Effector memory CD8-positive, alpha-beta T cell (primary cell): ENCODE data around the gene EXO1.
"Not testable (repeated sequence)": the region's sequence is repeated elsewhere in the genome, so short reads cannot be mapped to it uniquely, and the experiment has no call there.

Experiments
- ATAC-seq: fragments of 150-1000 bp; cut with Tn5 transposase; replicated peaks from 2 replicates; pipeline ENCODE4 v1.10.0; 2021; ENCODE audit warnings: mild to moderate bottlenecking, moderate library complexity
- DNase-seq, 3 experiments: peaks; one replicate each; pipeline ENCODE4 v3.0.0; 2021
- H3K27ac Mint-ChIP-seq, 2 donors: one replicate each; pipeline ENCODE4 v1.8.0; 2022; ENCODE audit warnings: mild to moderate bottlenecking in 2 of 2, mixed read lengths in 2 of 2, moderate library complexity in 2 of 2
- H3K27me3 Mint-ChIP-seq, 2 donors: one replicate each; pipeline ENCODE4 v1.8.0; 2022; ENCODE audit warnings: mixed read lengths in 2 of 2
- H3K36me3 Mint-ChIP-seq: one replicate; pipeline ENCODE4 v1.8.0; 2022; ENCODE audit warnings: mild to moderate bottlenecking, moderate library complexity, mixed read lengths; ENCODE audit not compliant: insufficient read depth
- H3K4me1 Mint-ChIP-seq, 2 donors: one replicate each; pipeline ENCODE4 v1.8.0; 2022; ENCODE audit warnings: low read depth in 2 of 2, mixed read lengths in 2 of 2
- H3K4me3 Mint-ChIP-seq, 2 donors: one replicate each; pipeline ENCODE4 v1.8.0; 2022; ENCODE audit warnings: mild to moderate bottlenecking in 2 of 2, mixed read lengths in 2 of 2, moderate library complexity in 2 of 2
- H3K9me3 Mint-ChIP-seq, 2 donors: one replicate each; pipeline ENCODE4 v1.8.0; 2022; ENCODE audit warnings: mixed read lengths in 2 of 2

Gene EXO1

GRCh38 chr1:241841691-241842090 lies 6.3 kb upstream of the EXO1 start:
- no peak for ATAC-seq
- no peak overlapping the region for H3K4me3 Mint-ChIP-seq

GRCh38 chr1:241842565-241842964 lies 5.4 kb upstream of the EXO1 start:
- ATAC-seq (no peak), DNase-seq (no peak)
- no peak overlapping the region for H3K4me3 Mint-ChIP-seq
- H3K27ac Mint-ChIP-seq = no peak overlapping the region
- peaks cover 3 to 5% of the 10 kb centered on the region in 2 donors for H3K4me1 Mint-ChIP-seq
- peaks cover 12 to 25% of the 10 kb centered on the region in 2 donors for H3K27me3 Mint-ChIP-seq
- H3K9me3 Mint-ChIP-seq = no peaks in the 10 kb centered on the region
- no peaks in the 10 kb centered on the region for H3K36me3 Mint-ChIP-seq

More at GRCh38 chr1:241841691-241842090, 6.3 kb upstream of the EXO1 start:
- DNase-seq = no peak
- Mint-ChIP-seq H3K36me3 (no peaks in the 10 kb centered on the region), H3K27me3 (peaks cover 12 to 25% of the 10 kb centered on the region in 2 donors), H3K27ac (no peak overlapping the region), H3K4me1 (peaks cover 0 to 2% of the 10 kb centered on the region in 2 donors), H3K9me3 (no peaks in the 10 kb centered on the region)

- no peaks in the 10 kb centered on the region for H3K9me3 Mint-ChIP-seq
- DNase-seq (no peak), ATAC-seq (no peak)
- H3K36me3 Mint-ChIP-seq = peaks cover 7% of the 10 kb centered on the region
- peaks cover 12 to 15% of the 10 kb centered on the region in 2 donors for H3K4me1 Mint-ChIP-seq
- H3K27me3 Mint-ChIP-seq = peaks cover 12 to 22% of the 10 kb centered on the region in 2 donors
- no peak overlapping the region for H3K27ac Mint-ChIP-seq
- H3K4me3 Mint-ChIP-seq = no peak overlapping the region
These were observed 3.4 kb upstream of the EXO1 start for GRCh38 chr1:241844593-241844992.

GRCh38 chr1:241846375-241846774 lies 1.6 kb upstream of the EXO1 start:
- peaks cover 7% of the 10 kb centered on the region for H3K36me3 Mint-ChIP-seq
- H3K9me3 Mint-ChIP-seq = no peaks in the 10 kb centered on the region
- ATAC-seq (no peak), DNase-seq (no peak)
- H3K4me1 Mint-ChIP-seq = peaks cover 11 to 15% of the 10 kb centered on the region in 2 donors
- no peak overlapping the region for H3K4me3 Mint-ChIP-seq
- no peak overlapping the region for H3K27ac Mint-ChIP-seq
- H3K27me3 Mint-ChIP-seq = peaks cover 6 to 9% of the 10 kb centered on the region in 2 donors

- peaks cover 7% of the 10 kb centered on the region for H3K36me3 Mint-ChIP-seq
- peak overlapping the region; percentile 98 for H3K4me3 Mint-ChIP-seq
- H3K4me1 Mint-ChIP-seq = peaks cover 11 to 15% of the 10 kb centered on the region in 2 donors
- H3K27ac Mint-ChIP-seq = peak overlapping the region; percentile 98 to 100
- H3K9me3 Mint-ChIP-seq = no peaks in the 10 kb centered on the region
- peaks cover 6 to 9% of the 10 kb centered on the region in 2 donors for H3K27me3 Mint-ChIP-seq
- DNase-seq (no peak), ATAC-seq (no peak)
These were observed 1.0 kb upstream of the EXO1 start for GRCh38 chr1:241846862-241847539.

GRCh38 chr1:241847540-241847795 lies 536 bp upstream of the EXO1 start:
- peak overlapping the region; percentile 98 for H3K4me3 Mint-ChIP-seq
- H3K36me3 Mint-ChIP-seq = peaks cover 7% of the 10 kb centered on the region
- H3K9me3 Mint-ChIP-seq = no peaks in the 10 kb centered on the region
- peaks cover 5 to 6% of the 10 kb centered on the region in 2 donors for H3K27me3 Mint-ChIP-seq
- no peak for ATAC-seq
- DNase-seq = no peak
- peaks cover 11 to 15% of the 10 kb centered on the region in 2 donors for H3K4me1 Mint-ChIP-seq
- H3K27ac Mint-ChIP-seq = peak overlapping the region; percentile 98 to 100

- H3K36me3 Mint-ChIP-seq = peaks cover 7% of the 10 kb centered on the region
- H3K4me1 Mint-ChIP-seq = peaks cover 11 to 15% of the 10 kb centered on the region in 2 donors
- peak overlapping the region; percentile 98 to 100 for H3K27ac Mint-ChIP-seq
- H3K9me3 Mint-ChIP-seq = no peaks in the 10 kb centered on the region
- H3K4me3 Mint-ChIP-seq = peak overlapping the region; percentile 98
- ATAC-seq (no peak), DNase-seq (no peak)
- H3K27me3 Mint-ChIP-seq = no peaks in the 10 kb centered on the region
These were observed 811 bp downstream of the EXO1 start for GRCh38 chr1:241848686-241849344.

- DNase-seq (no peak), ATAC-seq (no peak)
- Mint-ChIP-seq H3K4me3 (peak overlapping the region in 1 of 2 donors; percentile 98), H3K9me3 (no peaks in the 10 kb centered on the region), H3K4me1 (peaks cover 11 to 15% of the 10 kb centered on the region in 2 donors), H3K27ac (no peak overlapping the region), H3K27me3 (no peaks in the 10 kb centered on the region), H3K36me3 (peaks cover 7% of the 10 kb centered on the region)
These were observed 1.3 kb downstream of the EXO1 start for GRCh38 chr1:241849345-241849695.

GRCh38 chr1:241855545-241856140 lies 7.6 kb downstream of the EXO1 start:
- ATAC-seq, H3K4me3 Mint-ChIP-seq, H3K27me3 Mint-ChIP-seq, H3K9me3 Mint-ChIP-seq, H3K36me3 Mint-ChIP-seq, H3K27ac Mint-ChIP-seq, H3K4me1 Mint-ChIP-seq, DNase-seq: not testable (repeated sequence)

GRCh38 chr1:241857131-241857530 lies 9.1 kb downstream of the EXO1 start:
- H3K36me3 Mint-ChIP-seq = no peaks in the 10 kb centered on the region
- DNase-seq = no peak
- no peaks in the 10 kb centered on the region for H3K27me3 Mint-ChIP-seq
- no peaks in the 10 kb centered on the region for H3K4me1 Mint-ChIP-seq
- no peak for ATAC-seq
- no peak overlapping the region for H3K4me3 Mint-ChIP-seq
- H3K9me3 Mint-ChIP-seq = no peaks in the 10 kb centered on the region
- H3K27ac Mint-ChIP-seq = no peak overlapping the region

- Mint-ChIP-seq H3K4me1 (no peaks in the 10 kb centered on the region), H3K36me3 (no peaks in the 10 kb centered on the region)
These were observed 12.9 kb downstream of the EXO1 start for GRCh38 chr1:241860922-241861321.

GRCh38 chr1:241869022-241869421 lies 21.0 kb downstream of the EXO1 start:
- no peak overlapping the region for H3K4me3 Mint-ChIP-seq
- H3K36me3 Mint-ChIP-seq = no peaks in the 10 kb centered on the region
- ATAC-seq (no peak), DNase-seq (no peak)
- no peaks in the 10 kb centered on the region for H3K4me1 Mint-ChIP-seq
- no peaks in the 10 kb centered on the region for H3K9me3 Mint-ChIP-seq
- no peak overlapping the region for H3K27ac Mint-ChIP-seq
- no peaks in the 10 kb centered on the region for H3K27me3 Mint-ChIP-seq

More at GRCh38 chr1:241860922-241861321, 12.9 kb downstream of the EXO1 start:
- no peak for ATAC-seq
- peak overlapping the region in 1 of 2 donors; percentile 8 for H3K27ac Mint-ChIP-seq
- no peak for DNase-seq
- no peaks in the 10 kb centered on the region for H3K9me3 Mint-ChIP-seq
- H3K27me3 Mint-ChIP-seq = no peaks in the 10 kb centered on the region
- no peak overlapping the region for H3K4me3 Mint-ChIP-seq

- DNase-seq (no peak), ATAC-seq (no peak)
- no peaks in the 10 kb centered on the region for H3K9me3 Mint-ChIP-seq
- no peaks in the 10 kb centered on the region for H3K4me1 Mint-ChIP-seq
- H3K27me3 Mint-ChIP-seq = no peaks in the 10 kb centered on the region
- no peak overlapping the region for H3K27ac Mint-ChIP-seq
- no peaks in the 10 kb centered on the region for H3K36me3 Mint-ChIP-seq
- no peak overlapping the region for H3K4me3 Mint-ChIP-seq
These were observed 22.3 kb downstream of the EXO1 start for GRCh38 chr1:241870336-241870735.
